Endodermal cell (in vitro differentiated cells): Measurements from ENCODE around the gene VPS13D. TPM values are rescaled to one million over a fixed set of nuclear protein-coding genes. Genes with fewer than 3 reads are reported as not detected.

Experiments
- DNase-seq: peaks from one replicate; pipeline ENCODE4 v3.0.0-alpha.2; 2017
- H3K27ac ChIP-seq: 2 replicates; pipeline ENCODE4 v1.5.1; 2013; ENCODE audit warnings: mild to moderate bottlenecking, low read depth, low read length, moderate library complexity
- H3K27me3 ChIP-seq: 2 replicates; pipeline ENCODE4 v1.6.1; 2013; ENCODE audit warnings: mild to moderate bottlenecking, low read length, moderate library complexity; ENCODE audit not compliant: insufficient read depth, control insufficient read depth, poor library complexity, severe bottlenecking
- H3K36me3 ChIP-seq: 2 replicates; pipeline ENCODE4 v1.7.0; 2013; ENCODE audit warnings: mild to moderate bottlenecking, low read length, moderate library complexity; ENCODE audit not compliant: control insufficient read depth, insufficient read depth
- H3K4me1 ChIP-seq: one replicate; pipeline ENCODE4 v1.7.0; 2013; ENCODE audit warnings: low read length; ENCODE audit not compliant: control insufficient read depth, insufficient read depth
- H3K4me3 ChIP-seq: 2 replicates; pipeline ENCODE4 v1.5.1; 2013; ENCODE audit warnings: mild to moderate bottlenecking, low read length, moderate library complexity
- H3K9ac ChIP-seq: 2 replicates; pipeline ENCODE4 v1.6.1; 2013; ENCODE audit warnings: mild to moderate bottlenecking, low read length, moderate library complexity; ENCODE audit not compliant: poor library complexity, severe bottlenecking; ENCODE audit errors: extremely low read depth
- H3K9me3 ChIP-seq: 2 replicates; pipeline ENCODE4 v1.6.1; 2013; ENCODE audit warnings: mild to moderate bottlenecking, low read length, moderate library complexity; ENCODE audit not compliant: control insufficient read depth
- H3K27ac Mint-ChIP-seq: 2 replicates; pipeline ENCODE4 v1.8.0; 2020; ENCODE audit warnings: mixed read lengths
- H3K27me3 Mint-ChIP-seq: 2 replicates; pipeline ENCODE4 v1.8.0; 2021; ENCODE audit warnings: mild to moderate bottlenecking, mixed read lengths; ENCODE audit not compliant: insufficient read depth
- H3K36me3 Mint-ChIP-seq: 2 replicates; pipeline ENCODE4 v1.8.0; 2020; ENCODE audit warnings: low read depth, mixed read lengths
- H3K4me1 Mint-ChIP-seq: 2 replicates; pipeline ENCODE4 v1.8.0; 2020; ENCODE audit warnings: mixed read lengths
- H3K4me3 Mint-ChIP-seq: 2 replicates; pipeline ENCODE4 v1.8.0; 2020; ENCODE audit warnings: mild to moderate bottlenecking, moderate library complexity, mixed read lengths
- H3K9me3 Mint-ChIP-seq: 2 replicates; pipeline ENCODE4 v1.8.0; 2020; ENCODE audit warnings: mild to moderate bottlenecking, mixed read lengths
- CTCF ChIP-seq: fragments of 200-600 bp; sonication (generic); conservative IDR thresholded peaks from 2 replicates; pipeline ENCODE4 v1.5.0; 2021; ENCODE audit warnings: antibody characterized with exemption, mild to moderate bottlenecking
- WGBS, 2 experiments: methylation state at CpG; one replicate each; pipeline versions ENCODE4 v1.1.5 to v1.1.7; 2013; ENCODE audit warnings: missing lambda C conversion rate in 2 of 2, mixed read lengths in 1 of 2; ENCODE audit not compliant: insufficient coverage in 1 of 2, insufficient read length in 1 of 2; 5-methylcytosine and 5-hydroxymethylcytosine counted together
- total RNA-seq, 2 donors: library from RNA; stranded (reverse); fragmentation: NEBNext Ultra II Directional in 1 of 2; extraction: Animal tissue kit (Norgen Biotek cat#: 25700) in 1 of 2; gene quantifications; 2 replicates in 1 of 2; 3 replicates in 1 of 2; pipeline ENCODE4 v1.2.1, GENCODE V29; 2021

VPS13D gene
- total RNA-seq, 2 donors from 2014 or later = 32.5 to 36.7 TPM

GRCh38 chr1:12447849-12448312 lies 218.1 kb downstream of the VPS13D start:
- H3K9me3 Mint-ChIP-seq = peaks cover 1% of the 10 kb centered on the region
- no peak overlapping the region for H3K4me3 ChIP-seq
- no peak overlapping the region for H3K27ac ChIP-seq
- DNase-seq = no peak
- H3K27ac Mint-ChIP-seq = no peak overlapping the region
- WGBS, 2 experiments = 87 to 93% methylated on average over 4 to 7 of the region's 7 CpGs
- H3K9me3 ChIP-seq = peaks cover 7% of the 10 kb centered on the region
- H3K4me1 Mint-ChIP-seq = peaks cover 27% of the 10 kb centered on the region
- no peak for TF ChIP-seq CTCF
- no peaks in the 10 kb centered on the region for H3K36me3 ChIP-seq
- no peaks in the 10 kb centered on the region for H3K27me3 ChIP-seq
- no peak overlapping the region for H3K4me3 Mint-ChIP-seq
- H3K9ac ChIP-seq = no peak overlapping the region
- peaks cover 16% of the 10 kb centered on the region for H3K36me3 Mint-ChIP-seq
- H3K4me1 ChIP-seq = peaks cover 18% of the 10 kb centered on the region
- H3K27me3 Mint-ChIP-seq = peaks cover 20% of the 10 kb centered on the region

- H3K36me3 ChIP-seq = no peaks in the 10 kb centered on the region
- Mint-ChIP-seq H3K4me1 (peaks cover 34% of the 10 kb centered on the region), H3K9me3 (peaks cover 1% of the 10 kb centered on the region), H3K4me3 (no peak overlapping the region), H3K27me3 (peaks cover 20% of the 10 kb centered on the region), H3K36me3 (peaks cover 11% of the 10 kb centered on the region), H3K27ac (no peak overlapping the region)
- peak; percentile 49 for DNase-seq
- H3K27me3 ChIP-seq = no peaks in the 10 kb centered on the region
- no peaks in the 10 kb centered on the region for H3K9me3 ChIP-seq
- TF ChIP-seq CTCF = no peak
- no peak overlapping the region for H3K27ac ChIP-seq
- no peak overlapping the region for H3K9ac ChIP-seq
- WGBS, 2 experiments = 56 to 73% methylated on average over 3 of the region's 3 CpGs
- H3K4me3 ChIP-seq = peak overlapping the region; percentile 10
- peaks cover 18% of the 10 kb centered on the region for H3K4me1 ChIP-seq
Measured at GRCh38 chr1:12448746-12449177, 218.9 kb downstream of the VPS13D start.

GRCh38 chr1:12450090-12450755 lies 220.4 kb downstream of the VPS13D start:
- Mint-ChIP-seq H3K4me1 (peaks cover 39% of the 10 kb centered on the region), H3K27me3 (peaks cover 20% of the 10 kb centered on the region), H3K36me3 (peaks cover 11% of the 10 kb centered on the region), H3K27ac (no peak overlapping the region), H3K9me3 (no peaks in the 10 kb centered on the region), H3K4me3 (no peak overlapping the region)
- no peak for TF ChIP-seq CTCF
- Histone ChIP-seq H3K4me1 (peaks cover 14% of the 10 kb centered on the region), H3K9ac (no peak overlapping the region), H3K27ac (no peak overlapping the region), H3K27me3 (no peaks in the 10 kb centered on the region), H3K9me3 (no peaks in the 10 kb centered on the region), H3K4me3 (no peak overlapping the region), H3K36me3 (no peaks in the 10 kb centered on the region)
- no peak for DNase-seq
- WGBS, 2 experiments = 89 to 95% methylated on average over 7 to 10 of the region's 10 CpGs
